PC-9 (cell line): ENCODE measurements around the gene ARID4B.

Source experiments
- EZH2 ChIP-seq: fragments of 200-600 bp; sonication (generic); IDR thresholded peaks from 2 replicates; pipeline ENCODE4 v1.8.0; 2017; ENCODE audit warnings: antibody characterized with exemption, low read depth
- TF ChIP-seq, protein P1 (sequence below): fragments of 200-600 bp; sonication (generic); conservative IDR thresholded peaks from 2 replicates; pipeline ENCODE4 v1.6.1; 2017; ENCODE audit warnings: mixed run types, antibody characterized with exemption, mild to moderate bottlenecking, moderate library complexity

DNA sequence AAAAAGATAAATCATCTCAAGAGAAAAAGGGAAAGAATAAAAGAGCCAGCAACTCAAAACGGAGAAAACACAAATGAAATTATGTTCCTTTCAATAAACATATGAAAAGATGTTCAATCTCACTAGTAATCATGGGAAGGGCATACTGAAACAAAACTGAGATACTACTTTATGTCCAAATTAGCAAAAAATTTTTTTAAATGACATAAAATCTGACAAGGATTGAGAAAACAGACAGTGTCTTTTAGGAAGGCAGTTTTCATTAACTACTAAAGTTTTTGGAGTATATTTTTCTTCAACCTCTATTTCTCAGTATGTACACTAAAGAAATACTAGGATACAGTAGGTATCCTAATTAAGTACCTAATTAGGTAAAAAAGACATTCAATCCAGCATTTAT, 73.3 kb downstream of the ARID4B start:
- TF ChIP-seq, protein P1, sequence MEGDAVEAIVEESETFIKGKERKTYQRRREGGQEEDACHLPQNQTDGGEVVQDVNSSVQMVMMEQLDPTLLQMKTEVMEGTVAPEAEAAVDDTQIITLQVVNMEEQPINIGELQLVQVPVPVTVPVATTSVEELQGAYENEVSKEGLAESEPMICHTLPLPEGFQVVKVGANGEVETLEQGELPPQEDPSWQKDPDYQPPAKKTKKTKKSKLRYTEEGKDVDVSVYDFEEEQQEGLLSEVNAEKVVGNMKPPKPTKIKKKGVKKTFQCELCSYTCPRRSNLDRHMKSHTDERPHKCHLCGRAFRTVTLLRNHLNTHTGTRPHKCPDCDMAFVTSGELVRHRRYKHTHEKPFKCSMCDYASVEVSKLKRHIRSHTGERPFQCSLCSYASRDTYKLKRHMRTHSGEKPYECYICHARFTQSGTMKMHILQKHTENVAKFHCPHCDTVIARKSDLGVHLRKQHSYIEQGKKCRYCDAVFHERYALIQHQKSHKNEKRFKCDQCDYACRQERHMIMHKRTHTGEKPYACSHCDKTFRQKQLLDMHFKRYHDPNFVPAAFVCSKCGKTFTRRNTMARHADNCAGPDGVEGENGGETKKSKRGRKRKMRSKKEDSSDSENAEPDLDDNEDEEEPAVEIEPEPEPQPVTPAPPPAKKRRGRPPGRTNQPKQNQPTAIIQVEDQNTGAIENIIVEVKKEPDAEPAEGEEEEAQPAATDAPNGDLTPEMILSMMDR, result no peak
- TF ChIP-seq EZH2, result no peak
